GM19043 (cell line): ENCODE results near the gene G2E3.
"Not testable (repeated sequence)": the region's sequence is repeated elsewhere in the genome, so short reads cannot be mapped to it uniquely, and the experiment has no call there.

Experiments
- ATAC-seq: cut with Tn5 transposase; IDR thresholded peaks from one replicate; pipeline ENCODE4 v1.9.1; 2021; ENCODE audit warnings: low read depth; ENCODE audit not compliant: unreplicated experiment

The G2E3 gene

DNA sequence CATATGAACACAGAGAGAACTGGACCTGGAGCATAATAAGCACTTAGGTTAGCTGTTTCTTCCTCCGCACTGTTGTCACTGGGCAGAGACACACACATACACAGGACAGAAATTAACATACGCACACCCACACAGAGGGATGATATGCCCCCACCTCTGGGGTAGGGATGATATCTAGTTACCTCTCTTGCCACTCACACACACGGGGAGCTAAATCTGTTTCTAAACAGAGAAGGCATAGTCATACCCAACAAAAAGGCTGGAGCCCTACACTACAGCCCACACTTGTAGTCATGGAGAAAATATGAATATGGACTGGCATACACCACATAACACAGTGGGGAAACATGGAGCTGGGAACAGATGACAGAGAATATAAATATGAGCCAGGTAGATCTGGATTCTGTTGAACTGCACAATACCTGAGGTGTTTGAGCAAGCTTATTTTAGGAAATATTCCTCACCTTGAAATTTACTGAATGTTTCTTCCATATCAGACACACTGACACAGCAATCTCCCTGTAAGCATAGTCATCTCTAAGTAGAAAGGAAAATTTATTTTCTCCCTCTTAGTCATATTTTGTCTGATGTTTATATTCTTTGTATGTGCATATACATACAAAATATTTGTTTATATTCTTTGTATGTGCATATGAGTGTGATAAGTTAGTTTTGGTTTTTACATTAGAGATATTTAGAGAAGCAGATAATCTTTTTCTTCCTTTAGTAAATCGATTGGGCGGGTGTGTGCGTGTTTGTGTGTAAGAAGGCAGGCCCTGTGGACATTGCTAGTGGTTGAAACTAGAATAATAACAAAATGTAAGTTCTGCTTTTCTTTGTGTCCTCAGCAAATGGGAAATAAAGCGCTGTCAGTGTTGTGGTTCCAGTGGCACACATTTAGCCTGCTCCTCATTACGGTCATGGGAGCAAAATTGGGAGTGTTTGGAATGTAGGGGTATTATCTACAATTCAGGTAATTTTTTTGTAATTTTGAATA, 42.3 kb downstream of the G2E3 start:
- no peak for ATAC-seq

DNA sequence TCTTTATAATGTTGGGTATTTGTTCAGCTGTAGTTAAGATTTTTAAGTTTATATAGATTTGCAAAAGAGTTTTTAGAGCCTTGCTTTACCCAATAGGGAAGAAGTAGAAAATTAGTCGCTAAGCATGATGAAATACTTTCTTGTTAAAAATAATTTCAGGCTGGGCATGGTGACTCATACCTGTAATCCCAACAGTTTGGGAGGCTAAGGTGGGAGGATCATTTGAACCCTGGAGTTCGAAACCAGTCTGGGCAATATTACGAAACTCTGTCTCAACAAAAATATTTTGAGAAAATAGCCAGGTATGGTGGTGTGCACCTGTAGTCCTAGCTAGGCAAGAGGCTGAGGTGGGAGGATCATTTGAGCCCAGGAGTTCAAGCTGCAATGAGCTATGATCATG, 44.4 kb downstream of the G2E3 start:
- ATAC-seq = no peak

DNA sequence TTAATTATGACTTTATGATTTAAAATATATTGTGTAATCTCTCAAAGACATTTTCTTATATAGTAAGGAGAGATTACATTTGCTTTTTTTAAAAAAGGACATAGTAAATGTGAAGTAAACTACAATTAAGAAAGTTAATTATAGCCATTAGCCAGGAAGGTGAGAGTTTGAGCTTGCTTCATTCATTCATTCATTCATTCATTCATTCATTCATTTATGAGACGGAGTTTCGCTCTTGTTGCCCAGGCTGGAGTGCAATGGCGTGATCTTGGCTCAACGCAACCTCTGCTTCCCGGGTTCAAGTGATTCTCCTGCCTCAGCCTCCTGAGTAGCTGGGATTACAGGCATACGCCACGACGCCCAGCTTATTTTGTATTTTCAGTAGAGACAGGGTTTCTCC, 45.7 kb downstream of the G2E3 start:
- ATAC-seq = not testable (repeated sequence)

DNA sequence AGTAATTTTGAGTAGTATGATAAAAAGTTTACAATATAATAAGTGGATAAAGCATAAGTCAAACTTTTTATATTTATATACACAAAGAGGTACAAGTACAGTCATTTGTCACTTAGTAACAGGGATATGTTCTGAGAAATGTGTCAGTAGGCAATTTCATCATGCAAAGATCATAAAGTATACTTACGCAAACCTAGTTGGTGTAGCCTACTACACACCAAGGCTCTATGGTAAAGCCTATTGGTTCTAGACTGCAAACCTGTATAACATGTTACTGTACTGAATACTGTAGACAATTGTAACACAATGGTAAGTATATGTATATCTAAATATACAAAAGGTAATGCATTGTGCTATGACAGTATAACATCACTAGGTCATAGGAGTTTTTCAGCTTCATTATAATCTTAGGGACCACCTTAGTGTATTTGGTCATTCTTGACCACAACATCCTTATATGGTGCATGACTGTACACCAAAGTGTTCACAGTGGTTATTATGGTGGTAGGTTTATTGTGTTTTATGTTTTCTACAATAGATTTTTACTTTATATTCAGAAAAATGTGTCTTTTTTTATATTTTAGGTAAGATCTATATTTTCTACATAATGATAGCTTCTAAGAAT, 48.3 kb downstream of the G2E3 start:
- ATAC-seq = no peak

DNA sequence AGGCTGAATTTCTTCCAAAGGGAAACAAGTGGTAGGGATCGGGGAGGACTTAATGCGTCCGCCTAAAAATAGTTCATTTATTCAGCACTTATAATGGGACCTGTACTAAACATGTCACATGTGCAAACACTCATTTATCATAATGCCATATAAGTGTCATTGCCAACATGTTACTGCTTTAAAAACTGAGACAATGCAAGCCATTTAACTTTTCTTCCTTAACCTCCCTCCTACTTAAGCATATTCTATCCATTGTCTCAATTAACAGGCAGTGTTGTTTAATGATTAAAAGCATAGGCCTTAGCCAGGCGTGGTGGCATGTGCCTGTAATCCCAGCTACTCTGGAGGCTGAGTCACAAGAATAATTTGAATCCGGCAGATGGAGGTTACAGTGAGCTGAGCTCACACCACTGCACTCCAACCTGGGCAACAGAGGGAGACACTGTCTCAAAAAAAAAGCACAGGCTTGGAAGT, 49.6 kb downstream of the G2E3 start:
- ATAC-seq = no peak

DNA sequence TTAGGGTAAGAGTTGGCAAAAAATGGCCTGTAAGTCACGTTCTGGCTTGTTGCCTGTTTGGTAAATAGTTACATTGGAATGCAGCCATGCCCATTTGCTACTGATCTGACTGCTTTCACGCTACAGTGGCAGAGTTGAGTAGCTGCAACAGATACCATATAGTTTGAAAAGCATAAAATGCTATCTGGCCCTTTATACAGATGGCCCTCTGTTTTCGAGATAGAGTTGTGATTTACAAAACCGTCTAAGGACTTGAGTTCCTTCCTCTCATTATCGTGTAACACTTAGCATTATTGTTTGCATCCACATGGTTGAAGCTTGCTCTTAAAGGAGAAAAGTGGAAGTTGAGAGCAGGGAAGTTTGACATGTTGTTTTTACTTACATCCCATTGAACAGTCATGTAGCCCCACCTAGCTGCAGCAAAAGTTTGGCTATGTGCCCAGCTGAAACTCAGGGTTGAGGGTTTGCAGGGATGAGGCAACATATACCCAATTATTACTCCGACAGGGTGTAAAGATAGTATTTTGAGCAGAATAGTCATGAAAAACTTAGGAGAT, 51.9 kb downstream of the G2E3 start:
- no peak for ATAC-seq

DNA sequence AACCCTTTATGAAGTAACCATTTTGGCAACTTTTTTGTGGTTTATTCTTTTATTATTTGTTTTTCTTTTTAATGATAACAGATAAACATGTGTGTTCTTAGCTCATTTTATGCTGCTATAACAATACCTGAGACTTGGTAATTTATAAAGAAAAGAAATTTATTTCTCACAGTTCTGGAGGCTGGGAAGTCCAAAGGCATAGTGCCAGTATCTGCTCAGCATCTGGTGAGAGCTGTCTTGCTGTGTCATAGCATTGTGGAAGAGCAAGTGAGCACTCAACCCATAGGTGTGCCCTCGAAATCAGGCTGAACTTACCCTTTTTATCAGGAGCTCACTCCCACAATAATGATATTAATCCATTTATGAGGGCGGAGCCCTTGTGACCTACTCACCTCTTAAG, 55.2 kb downstream of the G2E3 start:
- ATAC-seq = no peak

DNA sequence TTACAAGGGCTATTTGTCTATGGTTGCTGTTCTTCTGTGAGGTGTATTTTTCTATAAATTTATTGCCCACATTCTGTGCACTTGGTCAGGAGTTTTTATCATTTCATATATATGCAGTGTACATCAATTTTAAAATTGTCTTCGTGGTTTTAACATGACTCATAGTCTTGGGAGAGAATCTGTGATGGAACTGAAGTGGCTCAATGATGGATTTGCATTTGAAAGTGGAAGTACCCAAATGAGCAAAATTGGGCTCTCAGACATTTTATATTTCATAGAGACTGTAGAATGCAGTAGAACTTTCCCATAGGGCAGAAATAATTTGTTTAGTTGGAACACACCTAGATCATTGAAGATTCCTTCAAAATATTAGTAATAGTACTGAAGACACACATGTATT, 61.2 kb downstream of the G2E3 start:
- ATAC-seq = peak; percentile 35

DNA sequence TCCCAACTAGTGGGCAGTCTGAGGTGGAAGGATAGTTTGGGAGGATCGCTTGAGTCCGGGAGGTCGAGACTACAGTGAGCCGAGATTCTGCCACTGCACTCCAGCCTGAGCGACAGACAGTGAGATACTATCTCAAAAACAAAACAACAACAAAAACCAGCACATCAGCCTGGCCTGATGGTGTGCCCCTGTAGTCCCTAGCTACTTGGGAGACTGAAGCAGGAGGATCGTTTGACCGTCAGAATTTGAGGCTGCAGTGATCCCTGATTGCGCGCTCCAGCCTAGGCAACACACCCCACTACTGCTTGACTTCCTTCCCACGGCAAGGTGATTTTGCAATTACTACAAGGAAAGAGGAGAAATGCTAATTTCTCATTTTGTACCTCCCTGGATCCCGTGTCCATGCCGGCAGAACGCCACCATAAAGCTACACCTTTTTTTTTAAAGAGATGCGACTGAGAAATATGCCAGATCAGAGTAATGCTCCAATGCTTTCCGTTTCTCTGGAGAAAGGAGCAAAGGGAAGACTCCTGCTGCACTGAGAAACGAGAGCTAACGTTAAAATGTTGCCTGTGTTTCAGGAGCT, 62.5 kb downstream of the G2E3 start:
- ATAC-seq = peak; percentile 7

DNA sequence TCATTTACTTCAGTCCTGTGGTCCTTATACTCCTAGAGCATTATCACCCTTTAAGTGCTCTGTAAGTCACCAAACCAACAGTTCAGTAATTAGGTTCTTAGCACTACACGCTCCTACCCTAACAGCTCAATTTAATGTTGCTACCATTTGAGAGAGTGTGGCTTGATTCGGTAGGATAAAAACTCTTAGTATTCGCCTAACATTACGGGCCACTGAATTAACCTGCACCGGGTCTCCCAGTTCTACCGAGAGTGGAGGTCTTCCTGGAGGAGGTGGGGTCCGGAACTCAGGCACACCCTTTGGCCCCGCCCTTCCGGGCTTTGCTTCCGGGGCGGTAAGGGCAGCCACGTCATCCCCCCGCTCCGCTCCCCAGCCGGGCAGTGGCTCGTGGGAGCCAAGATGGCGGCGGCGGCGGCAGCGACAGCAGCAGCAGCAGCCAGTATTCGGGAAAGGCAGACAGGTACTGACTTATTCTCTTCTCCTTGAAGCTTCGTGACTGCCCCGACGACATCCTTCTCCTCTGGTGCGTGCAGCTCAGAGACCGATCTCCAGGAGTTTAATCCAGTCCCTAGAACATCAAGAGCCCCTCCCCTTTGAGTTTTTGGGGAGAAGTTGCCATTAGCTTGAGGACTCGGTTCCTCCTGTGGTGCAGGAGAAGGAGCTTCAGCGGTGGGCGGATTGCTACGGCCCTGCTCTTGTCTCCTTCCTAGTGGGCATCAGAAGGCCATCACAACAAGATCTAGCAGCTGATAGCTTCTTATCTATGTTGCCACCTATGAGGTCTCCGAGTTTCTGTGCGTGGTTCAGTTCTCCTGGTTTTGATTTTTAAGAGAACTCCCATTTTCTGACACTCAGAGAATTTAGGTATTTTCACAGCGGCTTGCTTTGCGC, 63.2 kb downstream of the G2E3 start, which contains the start of gene SCFD1:
Gene SCFD1 (plus strand): TSS at position 380 of the 891 bp plus-strand sequence. CDS start 20 bp downstream, at position 400.
- ATAC-seq = peak; percentile 95

DNA sequence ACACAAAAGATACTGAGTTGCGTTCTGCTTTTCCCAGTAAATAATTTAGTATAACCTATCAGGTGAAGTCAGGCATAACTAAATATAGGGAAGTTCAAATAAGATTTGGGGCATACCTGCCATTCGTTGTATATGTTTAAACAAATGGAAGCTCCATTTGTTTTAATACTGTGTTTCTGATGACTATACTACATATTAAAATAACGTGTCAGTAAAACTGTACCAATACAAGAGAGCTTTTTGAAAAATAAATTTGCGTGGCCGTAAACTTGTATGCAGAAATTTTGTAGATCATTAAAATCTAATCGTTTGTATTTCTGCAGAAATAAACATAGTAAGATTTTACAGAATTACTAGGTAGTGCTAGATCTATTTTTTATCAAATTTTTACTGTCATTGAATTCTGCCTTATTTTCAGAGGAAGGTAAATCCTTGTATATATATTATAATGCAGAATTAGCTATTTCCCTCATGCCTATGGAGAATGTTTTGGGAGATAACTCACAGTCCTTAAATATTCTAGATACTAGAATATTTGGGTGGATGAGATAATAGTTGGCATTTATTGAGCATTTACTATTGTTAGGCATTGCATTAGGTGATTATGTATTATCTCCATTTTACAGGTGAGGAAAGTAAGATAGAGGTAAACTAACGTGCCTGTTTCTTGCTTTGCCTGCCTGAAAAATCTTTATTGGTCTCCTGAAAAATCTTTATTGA, 64.6 kb downstream of the G2E3 start:
- no peak for ATAC-seq

DNA sequence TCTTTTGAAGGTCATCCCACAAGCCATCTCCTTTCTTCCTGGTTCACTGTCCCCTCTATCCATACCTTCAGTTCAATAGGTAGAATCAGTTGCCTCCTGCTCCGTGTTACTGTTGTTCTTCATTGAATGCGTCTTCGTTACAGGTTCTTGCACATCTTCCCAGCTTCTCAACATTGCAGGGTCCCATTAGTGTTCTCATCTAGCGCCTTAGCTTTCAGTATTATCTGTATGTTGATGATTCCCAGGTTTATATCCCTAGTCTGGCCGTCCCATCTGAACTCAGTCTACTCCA, 65.1 kb downstream of the G2E3 start:
- no peak for ATAC-seq

DNA sequence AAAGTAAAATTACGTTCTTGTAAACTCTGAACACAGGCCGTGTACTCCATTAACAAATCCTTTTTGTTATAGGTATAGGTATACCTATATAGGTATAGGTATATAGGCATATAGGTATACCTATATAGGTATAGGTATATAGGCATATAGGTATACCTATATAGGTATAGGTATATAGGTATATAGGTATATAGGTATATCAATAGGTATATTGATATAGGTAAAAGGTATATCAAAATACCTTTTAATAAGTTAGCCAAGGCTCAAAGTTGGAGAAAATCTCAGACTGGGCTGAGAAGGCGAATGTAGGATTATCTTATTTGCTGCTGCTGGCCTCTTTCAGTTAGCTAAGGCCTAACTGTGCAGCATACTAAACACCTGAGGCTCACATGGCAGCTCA, 66.6 kb downstream of the G2E3 start:
- ATAC-seq = no peak

DNA sequence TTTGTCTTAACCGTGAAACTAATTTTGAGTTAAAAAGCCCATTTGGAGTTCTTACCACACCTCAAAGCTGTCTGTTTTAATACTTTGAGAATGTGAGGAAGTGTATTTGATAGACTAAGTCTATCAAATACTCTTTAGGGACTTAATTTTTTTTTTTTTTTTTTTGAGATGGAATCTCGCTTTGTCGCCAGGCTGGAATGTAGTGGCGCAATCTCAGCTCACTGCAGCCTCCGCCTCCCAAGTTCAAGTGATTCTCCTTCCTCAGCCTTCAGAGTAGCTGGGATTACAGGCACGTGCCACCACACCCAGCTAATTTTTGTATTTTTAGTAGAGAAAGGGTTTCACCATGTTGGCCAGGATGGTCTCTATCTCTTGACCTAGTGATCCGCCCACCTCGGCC, 70.5 kb downstream of the G2E3 start:
- not testable (repeated sequence) for ATAC-seq

DNA sequence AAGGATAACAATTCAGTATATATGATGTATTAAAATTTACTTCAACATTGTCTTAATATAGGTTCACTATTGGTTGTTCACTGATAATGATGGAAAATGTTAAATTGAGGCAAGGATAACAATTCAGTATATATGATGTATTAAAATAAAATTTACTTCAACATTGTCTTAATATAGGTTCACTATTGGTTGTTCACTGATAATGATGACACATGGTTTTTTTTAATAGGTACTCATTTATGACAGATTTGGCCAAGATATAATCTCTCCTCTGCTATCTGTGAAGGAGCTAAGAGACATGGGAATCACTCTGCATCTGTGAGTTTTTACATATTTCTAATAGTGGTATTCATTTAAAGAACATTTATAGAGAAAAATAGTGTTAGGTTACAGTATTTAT, 71.3 kb downstream of the G2E3 start:
- no peak for ATAC-seq

DNA sequence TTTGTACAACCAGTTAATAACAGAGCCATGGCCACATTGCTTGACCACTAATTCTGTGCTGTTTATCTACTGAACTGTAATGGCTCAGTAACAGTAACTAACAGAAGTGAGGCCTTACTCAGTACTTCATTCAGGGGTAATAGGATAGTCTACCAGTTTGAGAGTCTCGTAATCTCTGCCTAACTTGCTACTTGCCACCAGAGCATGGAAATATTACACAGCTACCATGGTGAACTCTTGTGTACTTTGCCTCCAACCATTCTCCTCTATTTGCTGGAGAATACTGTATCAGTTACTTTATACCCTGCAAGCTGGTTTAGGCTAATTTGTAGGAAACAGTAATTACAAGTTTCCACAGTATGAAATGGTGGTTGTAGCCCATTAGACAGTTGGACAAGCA, 73.8 kb downstream of the G2E3 start:
- no peak for ATAC-seq

DNA sequence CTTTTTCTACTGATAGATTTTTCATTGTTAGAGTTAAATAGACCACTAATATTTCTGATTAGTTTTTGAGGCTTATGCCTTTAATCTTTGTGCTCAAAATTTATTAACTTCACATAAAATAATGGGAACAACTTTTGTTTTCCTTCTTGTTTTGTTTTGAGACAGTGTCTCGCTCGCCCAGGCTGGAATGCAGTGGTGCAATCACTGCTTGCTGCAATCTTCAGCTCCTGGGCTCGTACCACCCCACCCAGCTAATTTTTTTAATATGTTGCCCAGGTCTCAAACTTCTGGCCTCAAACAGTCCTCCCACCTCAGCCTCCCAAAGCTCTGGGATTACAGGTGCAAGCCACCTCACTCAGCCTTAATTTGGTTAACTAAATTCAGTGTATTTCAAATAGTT, 80.0 kb downstream of the G2E3 start:
- no peak for ATAC-seq

DNA sequence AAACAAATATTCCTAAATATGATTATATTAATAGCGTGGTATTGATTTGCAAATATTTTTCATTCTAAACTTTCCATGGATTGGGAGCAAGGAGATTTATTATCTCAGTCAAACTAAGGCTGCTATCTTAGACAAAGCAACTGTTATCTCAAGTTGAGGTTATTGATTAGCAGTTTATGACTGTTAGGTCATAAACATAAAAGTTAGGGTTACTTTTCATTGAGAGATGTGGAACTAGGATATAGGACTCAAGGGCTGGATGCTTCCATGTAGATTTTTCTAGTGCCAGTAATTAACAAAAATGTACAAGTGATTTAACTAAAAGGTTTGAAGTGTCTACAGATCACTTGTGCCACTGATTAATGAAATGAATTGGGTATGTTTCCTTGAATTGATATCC, 82.2 kb downstream of the G2E3 start:
- no peak for ATAC-seq

DNA sequence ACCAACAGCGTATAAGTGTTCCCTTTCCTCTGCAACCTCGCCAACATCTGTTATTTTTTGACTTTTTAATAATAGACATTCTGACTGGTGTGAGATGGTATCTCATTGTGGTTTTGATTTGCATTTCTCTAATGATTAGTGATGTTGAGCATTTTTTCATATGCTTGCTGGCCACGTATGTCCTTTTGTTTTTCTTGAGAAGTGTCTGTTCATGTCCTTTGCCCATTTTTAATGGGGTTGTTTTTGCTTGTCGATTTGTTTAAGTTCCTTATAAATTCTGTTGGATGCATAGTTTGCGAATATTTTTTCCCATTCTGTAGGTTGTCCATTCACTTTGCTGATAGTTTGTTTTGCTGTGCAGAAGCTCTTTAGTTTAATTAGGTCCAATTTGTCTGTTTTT, 85.5 kb downstream of the G2E3 start:
- ATAC-seq = not testable (repeated sequence)

DNA sequence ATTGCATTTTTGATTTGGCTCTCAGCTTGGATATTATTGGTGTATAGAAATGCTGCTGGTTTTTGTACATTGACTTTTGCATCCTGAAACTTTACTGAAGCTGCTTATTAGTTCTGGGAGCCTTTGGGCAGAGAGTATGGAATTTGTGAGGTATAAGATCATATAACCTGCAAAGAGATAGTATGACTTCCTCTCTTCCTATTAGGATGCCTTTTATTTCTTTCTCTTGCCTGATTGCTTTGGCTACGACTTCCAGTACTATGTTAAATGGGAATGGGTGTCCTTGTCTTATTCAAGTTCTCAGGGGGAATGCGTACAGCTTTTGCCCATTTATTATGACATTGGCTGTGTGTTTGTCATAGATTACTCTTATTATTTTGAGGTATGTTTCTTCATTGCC, 86.6 kb downstream of the G2E3 start:
- ATAC-seq = no peak
